MM.1S (cell line): Measurements from ENCODE around the gene TBC1D13.
"Not testable (repeated sequence)": the region's sequence is repeated elsewhere in the genome, so short reads cannot be mapped to it uniquely, and the experiment has no call there.

ENCODE experiments used
- DNase-seq: peaks from one replicate; pipeline ENCODE4 v3.0.0-alpha.2; 2015
- H2AFZ ChIP-seq: fragments of 300-600 bp; sonication (generic); 2 replicates; pipeline ENCODE4 v1.6.0; 2016; ENCODE audit warnings: antibody characterized with exemption, low read length
- H3F3A ChIP-seq: fragments of 300-600 bp; sonication (generic); 2 replicates; pipeline ENCODE4 v1.6.1; 2016; ENCODE audit warnings: mild to moderate bottlenecking, antibody characterized with exemption, low read length, moderate library complexity, mixed read lengths; ENCODE audit not compliant: insufficient read depth
- H3K27ac ChIP-seq: fragments of 300-600 bp; sonication (generic); 2 replicates; pipeline ENCODE4 v1.5.1; 2016; ENCODE audit warnings: mild to moderate bottlenecking, low read length
- H3K27me3 ChIP-seq: fragments of 300-600 bp; sonication (generic); replicated peaks from 2 replicates; pipeline ENCODE4 v1.6.0; 2016; ENCODE audit warnings: low read length; ENCODE audit not compliant: insufficient read depth
- H3K36me3 ChIP-seq: fragments of 300-600 bp; sonication (generic); replicated peaks from 2 replicates; pipeline ENCODE4 v1.6.1; 2016; ENCODE audit warnings: mild to moderate bottlenecking, low read length, mixed read lengths; ENCODE audit not compliant: insufficient read depth
- H3K4me1 ChIP-seq: fragments of 300-600 bp; sonication (generic); 2 replicates; pipeline ENCODE4 v1.6.1; 2016; ENCODE audit warnings: low read length, mixed read lengths
- H3K4me2 ChIP-seq: fragments of 300-600 bp; sonication (generic); 2 replicates; pipeline ENCODE4 v1.6.0; 2016; ENCODE audit warnings: low read depth, low read length
- H3K4me3 ChIP-seq: fragments of 300-600 bp; sonication (generic); 2 replicates; pipeline ENCODE4 v1.5.1; 2016; ENCODE audit warnings: low read length, mixed read lengths
- H3K79me2 ChIP-seq: fragments of 300-600 bp; sonication (generic); 2 replicates; pipeline ENCODE4 v1.6.1; 2016; ENCODE audit warnings: mixed run types, low read length, mixed read lengths
- H3K9ac ChIP-seq: fragments of 300-600 bp; sonication (generic); 2 replicates; pipeline ENCODE4 v1.6.1; 2016; ENCODE audit warnings: low read length, mixed read lengths
- H3K9me2 ChIP-seq: fragments of 300-600 bp; sonication (generic); replicated peaks from 2 replicates; pipeline ENCODE4 v1.6.1; 2016; ENCODE audit warnings: mild to moderate bottlenecking, low read length, mixed read lengths; ENCODE audit not compliant: insufficient read depth
- H3K9me3 ChIP-seq: fragments of 300-600 bp; sonication (generic); replicated peaks from 2 replicates; pipeline ENCODE4 v1.6.1; 2016; ENCODE audit warnings: mild to moderate bottlenecking, low read length, mixed read lengths; ENCODE audit not compliant: insufficient read depth
- H4K20me1 ChIP-seq: fragments of 300-600 bp; sonication (generic); 2 replicates; pipeline ENCODE4 v1.6.1; 2016; ENCODE audit warnings: mild to moderate bottlenecking, low read length, moderate library complexity, mixed read lengths; ENCODE audit not compliant: insufficient read depth
- CTCF ChIP-seq: fragments of 300-600 bp; sonication (generic); IDR thresholded peaks from 2 replicates; pipeline ENCODE4 v1.5.1; 2016; ENCODE audit warnings: antibody characterized with exemption, low read length, mixed read lengths
- EZH2 ChIP-seq: fragments of 300-600 bp; sonication (generic); optimal IDR thresholded peaks from 2 replicates; pipeline ENCODE3; 2017; ENCODE audit warnings: low read depth, mild to moderate bottlenecking, antibody characterized with exemption, low read length, mixed read lengths
- EZH2phosphoT487 ChIP-seq: fragments of 300-600 bp; sonication (generic); IDR thresholded peaks from 2 replicates; pipeline ENCODE4 v1.6.1; 2018; ENCODE audit warnings: antibody characterized with exemption, low read length

The TBC1D13 gene

GRCh38 chr9:128774804-128775203 is 12.2 kb upstream of the TBC1D13 start:
- peaks cover 8% of the 10 kb centered on the region; the same call in 1 of the 2 replicates for H3F3A ChIP-seq
- no peaks in the 10 kb centered on the region for H3K9me2 ChIP-seq
- H3K27me3 ChIP-seq: no peaks in the 10 kb centered on the region
- no peak overlapping the region for H3K4me2 ChIP-seq
- H3K4me3 ChIP-seq: no peak overlapping the region
- no peak overlapping the region for H3K27ac ChIP-seq
- no peaks in the 10 kb centered on the region for H4K20me1 ChIP-seq
- H3K79me2 ChIP-seq: peaks cover 18% of the 10 kb centered on the region
- H3K36me3 ChIP-seq: no peaks in the 10 kb centered on the region
- no peak overlapping the region for H3K9ac ChIP-seq
- DNase-seq: no peak
- H3K4me1 ChIP-seq: peaks cover 5% of the 10 kb centered on the region
- TF ChIP-seq CTCF: no peak
- TF ChIP-seq EZH2phosphoT487: no peak
- H3K9me3 ChIP-seq: no peaks in the 10 kb centered on the region
- H2AFZ ChIP-seq: no peak overlapping the region

GRCh38 chr9:128780093-128780492 is 7.0 kb upstream of the TBC1D13 start:
- not testable (repeated sequence) for H3K9ac ChIP-seq, H3K27ac ChIP-seq, H3F3A ChIP-seq, H3K9me2 ChIP-seq, H3K4me3 ChIP-seq, H3K4me1 ChIP-seq, H2AFZ ChIP-seq, H3K9me3 ChIP-seq, H4K20me1 ChIP-seq, H3K36me3 ChIP-seq, H3K4me2 ChIP-seq, DNase-seq, H3K79me2 ChIP-seq, H3K27me3 ChIP-seq

- Histone ChIP-seq H3F3A (peaks cover 9% of the 10 kb centered on the region; the same call in 1 of the 2 replicates), H3K79me2 (no peaks in the 10 kb centered on the region), H3K9me2 (no peaks in the 10 kb centered on the region), H3K36me3 (no peaks in the 10 kb centered on the region), H3K4me3 (no peak overlapping the region), H2AFZ (no peak overlapping the region), H4K20me1 (no peaks in the 10 kb centered on the region), H3K4me2 (no peak overlapping the region), H3K27me3 (no peaks in the 10 kb centered on the region), H3K9ac (no peak overlapping the region), H3K4me1 (0 out of 2 replicates have a peak, but pooled peaks cover 7% of the 10 kb centered on the region), H3K27ac (peak overlapping the region; percentile 51; the same call in 1 of the 2 replicates), H3K9me3 (no peaks in the 10 kb centered on the region)
- DNase-seq: no peak
- TF ChIP-seq EZH2phosphoT487 (no peak), CTCF (no peak), EZH2 (no peak)
Measured at GRCh38 chr9:128781187-128782070, 5.6 kb upstream of the TBC1D13 start.

GRCh38 chr9:128782669-128783068 is 4.4 kb upstream of the TBC1D13 start:
- H3K9me2 ChIP-seq: no peaks in the 10 kb centered on the region
- DNase-seq: no peak
- H3K4me1 ChIP-seq: peaks cover 8% of the 10 kb centered on the region; the same call in 1 of the 2 replicates
- H3K79me2 ChIP-seq: peaks cover 6% of the 10 kb centered on the region
- no peaks in the 10 kb centered on the region for H3K36me3 ChIP-seq
- TF ChIP-seq EZH2: no peak
- no peak for TF ChIP-seq CTCF
- TF ChIP-seq EZH2phosphoT487: no peak
- H3K4me2 ChIP-seq: no peak overlapping the region
- peaks cover 9% of the 10 kb centered on the region; the same call in 1 of the 2 replicates for H3F3A ChIP-seq
- H4K20me1 ChIP-seq: no peaks in the 10 kb centered on the region
- H3K27me3 ChIP-seq: no peaks in the 10 kb centered on the region
- H3K9ac ChIP-seq: no peak overlapping the region
- no peak overlapping the region for H3K4me3 ChIP-seq
- H2AFZ ChIP-seq: no peak overlapping the region
- no peaks in the 10 kb centered on the region for H3K9me3 ChIP-seq
- no peak overlapping the region for H3K27ac ChIP-seq
